Breast epithelium (tissue), 4 donors: ENCODE results near the gene EIF2D. TPM values are rescaled to one million over a fixed set of nuclear protein-coding genes. Genes with fewer than 3 reads are reported as not detected.

Source experiments
- DNase-seq, 2 donors: peaks; one replicate each; pipeline ENCODE4 v3.0.0-alpha.2; 2019; ENCODE audit warnings: low spot score in 2 of 2
- H3K27ac ChIP-seq, 2 donors: fragments of 200-600 bp; sonication (generic) in 1 of 2; one replicate each; pipeline ENCODE4 v1.5.1; 2016 to 2019; ENCODE audit warnings: mild to moderate bottlenecking in 1 of 2
- H3K27me3 ChIP-seq, 2 donors: fragments of 200-600 bp; sonication (generic) in 1 of 2; one replicate each; pipeline versions ENCODE4 v1.5.1 to v1.6.0; 2017 to 2019; ENCODE audit warnings: control low read depth in 1 of 2, mild to moderate bottlenecking in 1 of 2
- H3K36me3 ChIP-seq: fragments of 200-600 bp; one replicate; pipeline ENCODE4 v1.5.1; 2019
- H3K4me1 ChIP-seq, 2 donors: fragments of 200-600 bp; sonication (generic); one replicate each; pipeline ENCODE4 v1.5.1; 2016 to 2019; ENCODE audit warnings: control low read depth in 1 of 2
- H3K4me3 ChIP-seq, 3 donors: fragments of 200-600 bp; sonication (generic); 1 replicate in 2 of 3; 2 replicates in 1 of 3; pipeline ENCODE4 v1.5.1; 2016 to 2019; ENCODE audit warnings: mild to moderate bottlenecking in 3 of 3, moderate library complexity in 2 of 3
- H3K9me3 ChIP-seq, 2 donors: fragments of 200-600 bp; sonication (generic) in 1 of 2; one replicate each; pipeline ENCODE4 v1.5.1; 2016 to 2019; ENCODE audit warnings: control low read depth in 1 of 2
- CTCF ChIP-seq, 3 donors: fragments of 450-650 bp; IDR thresholded peaks; one replicate each; pipeline ENCODE4 v1.5.1; 2016 to 2017; ENCODE audit warnings: antibody characterized with exemption in 3 of 3, mild to moderate bottlenecking in 3 of 3, moderate library complexity in 3 of 3
- POLR2A ChIP-seq: fragments of 450-650 bp; IDR thresholded peaks from one replicate; pipeline ENCODE4 v1.6.1; 2016; ENCODE audit warnings: antibody characterized with exemption, mild to moderate bottlenecking, moderate library complexity
- POLR2AphosphoS5 ChIP-seq, 3 donors: sonication (generic); formaldehyde crosslinking; IDR thresholded peaks; one replicate each; pipeline ENCODE4 v1.6.1; 2017; ENCODE audit warnings: antibody characterized with exemption in 3 of 3
- intact Hi-C: fragments of 100-400 bp; cut with DNase I; formaldehyde crosslinking; loops from one replicate; pipeline ENCODE4 v1.15.1; 2023; ENCODE audit warnings: low total_unique reads
- total RNA-seq, 3 donors: library from RNA; depleted of rRNA; stranded (reverse); fragments of >200 nt; gene quantifications; one replicate each; pipeline ENCODE4 v1.1.0, GENCODE V29; 2016

The EIF2D gene
- total RNA-seq, 3 donors from 2014 or later, result 55.4 to 70.1 (median 68.6) TPM

GRCh38 chr1:206551296-206551985 lies 60.8 kb downstream of the EIF2D start:
- TF ChIP-seq POLR2AphosphoS5 (IDR thresholded peaks at IDR 0.05) (no peak), POLR2A (no peak), CTCF (IDR thresholded peaks at IDR 0.05) (no peak)
- no peak overlapping the region for H3K27ac ChIP-seq
- H3K4me3 ChIP-seq, result no peak overlapping the region
- H3K27me3 ChIP-seq, result no peaks in the 10 kb centered on the region
- no peaks in the 10 kb centered on the region for H3K9me3 ChIP-seq
- peaks cover 3 to 10% of the 10 kb centered on the region in 2 donors for H3K4me1 ChIP-seq
- no peak for DNase-seq
- intact Hi-C loops, result no loop called here
- no peaks in the 10 kb centered on the region for H3K36me3 ChIP-seq

DNA sequence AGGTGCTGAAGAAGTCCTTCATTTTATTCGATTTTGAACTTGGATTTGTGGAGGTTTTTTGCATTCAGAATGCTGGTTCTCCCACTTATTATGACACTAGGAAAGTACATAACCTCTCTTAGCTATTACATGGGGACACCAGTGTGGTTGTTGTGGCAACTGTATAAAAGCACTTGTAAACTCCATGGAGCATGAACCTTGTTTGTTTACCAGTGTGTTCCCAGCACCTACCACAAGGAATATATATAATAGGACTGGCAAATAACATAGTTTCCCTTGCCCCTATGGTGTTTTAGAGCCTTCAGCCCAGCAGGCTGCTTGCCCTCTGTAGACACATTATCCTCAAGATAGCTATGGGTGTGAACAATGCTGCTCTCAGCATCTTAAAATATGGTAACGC lies 61.8 kb downstream of the EIF2D start:
- intact Hi-C loops, result no loop called here
- no peak overlapping the region for H3K27ac ChIP-seq
- TF ChIP-seq POLR2A, result no peak
- TF ChIP-seq POLR2AphosphoS5 (IDR thresholded peaks at IDR 0.05), result no peak
- no peak for TF ChIP-seq CTCF (IDR thresholded peaks at IDR 0.05)

DNA sequence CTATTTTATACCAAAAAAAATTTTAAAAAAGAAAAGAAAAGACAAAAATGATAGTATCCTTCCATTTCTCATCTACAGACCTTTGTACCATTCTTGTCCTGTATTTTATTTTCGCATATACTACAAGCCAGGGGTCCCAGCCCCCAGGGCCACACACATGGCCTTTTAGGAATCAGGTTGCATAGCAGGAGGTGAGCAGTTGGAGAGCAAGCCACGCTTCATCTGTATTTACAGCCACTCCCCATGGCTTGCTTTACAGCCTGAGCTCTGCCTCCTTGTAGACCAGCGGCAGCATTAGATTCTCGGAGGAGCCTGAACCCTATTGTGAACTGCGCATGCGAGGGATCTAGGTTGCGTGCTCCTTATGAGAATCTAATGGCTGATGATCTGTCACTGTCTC lies 65.2 kb downstream of the EIF2D start:
- H3K27ac ChIP-seq, result no peak overlapping the region
- no peak for DNase-seq
- no peaks in the 10 kb centered on the region for H3K9me3 ChIP-seq
- no peak for TF ChIP-seq POLR2AphosphoS5 (IDR thresholded peaks at IDR 0.05)
- no peak for TF ChIP-seq CTCF (IDR thresholded peaks at IDR 0.05)
- TF ChIP-seq POLR2A, result no peak
- no peak overlapping the region for H3K4me3 ChIP-seq
- H3K27me3 ChIP-seq, result no peaks in the 10 kb centered on the region
- no peaks in the 10 kb centered on the region for H3K4me1 ChIP-seq
- no peaks in the 10 kb centered on the region for H3K36me3 ChIP-seq
- intact Hi-C loops, result no loop called here

More for the DNA sequence above, 61.8 kb downstream of the EIF2D start:
- Histone ChIP-seq H3K27me3 (no peaks in the 10 kb centered on the region), H3K36me3 (no peaks in the 10 kb centered on the region), H3K9me3 (no peaks in the 10 kb centered on the region), H3K4me1 (peaks cover 0 to 4% of the 10 kb centered on the region in 2 donors), H3K4me3 (no peak overlapping the region)
- no peak for DNase-seq

DNA sequence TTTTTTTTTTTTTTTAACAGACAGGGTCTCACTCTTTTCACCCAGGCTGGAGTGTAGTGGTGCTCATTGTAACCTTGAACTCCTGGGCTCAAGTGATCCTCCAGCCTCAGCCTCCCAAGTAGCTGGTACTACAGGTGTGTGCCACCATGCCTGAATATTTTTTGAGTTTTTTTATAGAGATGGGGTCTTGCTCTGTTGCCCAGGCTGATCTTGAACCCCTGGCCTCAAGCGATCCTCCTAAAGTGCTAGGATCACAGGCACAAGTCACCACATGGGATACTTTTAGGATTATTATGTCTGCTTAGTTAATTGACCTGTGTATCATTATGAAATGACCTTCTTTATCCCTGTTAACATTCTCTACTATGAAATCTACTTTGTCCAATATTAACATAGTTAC lies 66.9 kb downstream of the EIF2D start:
- intact Hi-C loops, result no loop called here

More for the DNA sequence above, 66.9 kb downstream of the EIF2D start:
- TF ChIP-seq POLR2A, result no peak
- no peak for TF ChIP-seq CTCF (IDR thresholded peaks at IDR 0.05)
- TF ChIP-seq POLR2AphosphoS5 (IDR thresholded peaks at IDR 0.05), result no peak
- H3K27me3 ChIP-seq, result no peaks in the 10 kb centered on the region
- H3K4me3 ChIP-seq, result no peak overlapping the region
- H3K4me1 ChIP-seq, result peaks cover 0 to 2% of the 10 kb centered on the region in 2 donors
- H3K36me3 ChIP-seq, result no peaks in the 10 kb centered on the region
- DNase-seq, result no peak
- H3K27ac ChIP-seq, result no peak overlapping the region
- H3K9me3 ChIP-seq, result no peaks in the 10 kb centered on the region
